Smooth muscle cell (in vitro differentiated cells): ENCODE measurements around the gene ADGRD1. TPM values are rescaled to one million over a fixed set of nuclear protein-coding genes. Genes with fewer than 3 reads are reported as not detected.

Source experiments
- DNase-seq: peaks from one replicate; lab custom pipeline; 2025; ENCODE audit not compliant: unreplicated experiment; lab: John Stamatoyannopoulos, UW
- H2AFZ ChIP-seq: fragments of 200-600 bp; sonication (generic); 2 replicates; pipeline ENCODE4 v1.6.0; 2016; ENCODE audit warnings: antibody characterized with exemption, low read depth, mild to moderate bottlenecking
- H3F3A ChIP-seq: fragments of 200-600 bp; sonication (generic); 2 replicates; pipeline ENCODE4 v1.6.0; 2017; ENCODE audit warnings: antibody characterized with exemption, low read depth
- H3K27ac ChIP-seq: fragments of 200-600 bp; sonication (generic); 2 replicates; pipeline ENCODE4 v1.5.1; 2016; ENCODE audit warnings: low read depth, mild to moderate bottlenecking
- H3K27me3 ChIP-seq: fragments of 200-600 bp; sonication (generic); 2 replicates; pipeline ENCODE4 v1.6.1; 2016; ENCODE audit warnings: low read depth, mild to moderate bottlenecking
- H3K36me3 ChIP-seq: fragments of 200-600 bp; sonication (generic); 2 replicates; pipeline ENCODE4 v1.5.1; 2016; ENCODE audit warnings: low read depth
- H3K4me1 ChIP-seq: fragments of 200-600 bp; sonication (generic); 2 replicates; pipeline ENCODE4 v1.5.1; 2016; ENCODE audit warnings: low read depth
- H3K4me2 ChIP-seq: fragments of 200-600 bp; sonication (generic); 2 replicates; pipeline ENCODE4 v1.6.0; 2016; ENCODE audit warnings: mild to moderate bottlenecking
- H3K4me3 ChIP-seq: fragments of 200-600 bp; sonication (generic); 2 replicates; pipeline ENCODE4 v1.5.1; 2016; ENCODE audit warnings: mild to moderate bottlenecking
- H3K79me2 ChIP-seq: fragments of 200-600 bp; sonication (generic); 2 replicates; pipeline ENCODE4 v1.6.0; 2016; ENCODE audit warnings: low read depth, mild to moderate bottlenecking
- H3K9ac ChIP-seq: fragments of 200-600 bp; sonication (generic); 2 replicates; pipeline ENCODE4 v1.6.0; 2016; ENCODE audit warnings: low read depth
- H3K9me3 ChIP-seq: fragments of 200-600 bp; sonication (generic); replicated peaks from 2 replicates; pipeline ENCODE4 v1.5.1; 2016; ENCODE audit warnings: low read depth
- H4K20me1 ChIP-seq: fragments of 200-600 bp; sonication (generic); 2 replicates; pipeline ENCODE4 v1.6.0; 2016; ENCODE audit warnings: low read depth
- WGBS: methylation state at CpG from one replicate; pipeline ENCODE4 v1.1.7; 2016; ENCODE audit warnings: low lambda C conversion rate; 5-methylcytosine and 5-hydroxymethylcytosine counted together
- polyA plus RNA-seq: library from polyadenylated mRNA; unstranded; fragments of >200 nt; fragmentation: Nextera tagmentation; extraction: Ambion mirVana; gene quantifications from 2 replicates; pipeline ENCODE4 v1.2.1, GENCODE V29; 2016
- total RNA-seq: library from RNA; depleted of rRNA; stranded (reverse); fragments of >200 nt; gene quantifications from 2 replicates; pipeline ENCODE4 v1.2.3, GENCODE V29; 2014
- TF ChIP-seq, protein P1 (sequence below): fragments of 200-600 bp; sonication (generic); IDR thresholded peaks from 2 replicates; pipeline ENCODE4 v1.5.1; 2017; ENCODE audit warnings: borderline replicate concordance, mild to moderate bottlenecking, antibody characterized with exemption; ENCODE audit not compliant: insufficient read depth, poor library complexity, severe bottlenecking

ADGRD1 gene
- total and polyA plus RNA-seq, 2 experiments from 2014 or later: 0.14 TPM; not detected in 1

- H3K36me3 ChIP-seq: no peaks in the 10 kb centered on the region
- H3K4me2 ChIP-seq: no peak overlapping the region
- no peaks in the 10 kb centered on the region for H3K9me3 ChIP-seq
- H2AFZ ChIP-seq: no peak overlapping the region
- H3K27me3 ChIP-seq: no peaks in the 10 kb centered on the region
- H3K4me1 ChIP-seq: no peaks in the 10 kb centered on the region
- H4K20me1 ChIP-seq: no peaks in the 10 kb centered on the region
- no peak overlapping the region for H3K27ac ChIP-seq
- TF ChIP-seq, protein P1, sequence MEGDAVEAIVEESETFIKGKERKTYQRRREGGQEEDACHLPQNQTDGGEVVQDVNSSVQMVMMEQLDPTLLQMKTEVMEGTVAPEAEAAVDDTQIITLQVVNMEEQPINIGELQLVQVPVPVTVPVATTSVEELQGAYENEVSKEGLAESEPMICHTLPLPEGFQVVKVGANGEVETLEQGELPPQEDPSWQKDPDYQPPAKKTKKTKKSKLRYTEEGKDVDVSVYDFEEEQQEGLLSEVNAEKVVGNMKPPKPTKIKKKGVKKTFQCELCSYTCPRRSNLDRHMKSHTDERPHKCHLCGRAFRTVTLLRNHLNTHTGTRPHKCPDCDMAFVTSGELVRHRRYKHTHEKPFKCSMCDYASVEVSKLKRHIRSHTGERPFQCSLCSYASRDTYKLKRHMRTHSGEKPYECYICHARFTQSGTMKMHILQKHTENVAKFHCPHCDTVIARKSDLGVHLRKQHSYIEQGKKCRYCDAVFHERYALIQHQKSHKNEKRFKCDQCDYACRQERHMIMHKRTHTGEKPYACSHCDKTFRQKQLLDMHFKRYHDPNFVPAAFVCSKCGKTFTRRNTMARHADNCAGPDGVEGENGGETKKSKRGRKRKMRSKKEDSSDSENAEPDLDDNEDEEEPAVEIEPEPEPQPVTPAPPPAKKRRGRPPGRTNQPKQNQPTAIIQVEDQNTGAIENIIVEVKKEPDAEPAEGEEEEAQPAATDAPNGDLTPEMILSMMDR: no peak
- 84% methylated on average over 15 of the region's 15 CpGs for WGBS
- no peak for DNase-seq
- H3F3A ChIP-seq: no peaks in the 10 kb centered on the region
- no peaks in the 10 kb centered on the region for H3K79me2 ChIP-seq
- H3K4me3 ChIP-seq: no peak overlapping the region
- no peak overlapping the region for H3K9ac ChIP-seq
These were observed 62.1 kb downstream of the ADGRD1 start for GRCh38 chr12:131015581-131016337.

DNA sequence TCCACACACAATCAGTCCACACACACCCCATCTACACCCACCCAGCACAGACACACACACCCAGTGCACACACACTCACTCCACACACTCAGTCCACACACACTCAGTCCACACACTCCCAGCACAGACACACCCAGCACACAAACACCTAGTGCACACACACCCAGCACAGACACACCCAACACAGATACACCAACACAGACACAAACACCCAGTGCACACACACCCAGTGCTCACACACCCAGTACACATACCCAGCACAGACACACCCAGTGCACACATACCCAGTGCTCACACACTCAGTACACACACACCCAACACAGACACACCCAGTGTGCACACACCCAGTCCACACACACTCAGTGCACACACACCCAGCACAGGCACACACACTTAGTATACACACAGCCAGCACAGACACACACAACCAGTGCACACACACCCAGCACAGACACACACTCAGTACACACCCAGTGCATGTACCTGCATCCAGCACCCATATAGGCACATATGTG, 63.8 kb downstream of the ADGRD1 start:
- no peaks in the 10 kb centered on the region for H3F3A ChIP-seq
- H3K4me2 ChIP-seq: no peak overlapping the region
- H3K4me1 ChIP-seq: no peaks in the 10 kb centered on the region
- H3K27me3 ChIP-seq: no peaks in the 10 kb centered on the region
- no peak overlapping the region for H3K4me3 ChIP-seq
- TF ChIP-seq, protein P1: no peak
- no peak for DNase-seq
- no peaks in the 10 kb centered on the region for H3K79me2 ChIP-seq
- H3K9me3 ChIP-seq: no peaks in the 10 kb centered on the region
- no peaks in the 10 kb centered on the region for H3K36me3 ChIP-seq
- no peak overlapping the region for H3K9ac ChIP-seq
- no peak overlapping the region for H2AFZ ChIP-seq
- no peak overlapping the region for H3K27ac ChIP-seq
- H4K20me1 ChIP-seq: no peaks in the 10 kb centered on the region

- no peaks in the 10 kb centered on the region for H3K9me3 ChIP-seq
- 79% methylated on average over 28 of the region's 28 CpGs for WGBS
These were observed 64.4 kb downstream of the ADGRD1 start for GRCh38 chr12:131018019-131018620.

More at GRCh38 chr12:131018019-131018620, 64.4 kb downstream of the ADGRD1 start:
- no peaks in the 10 kb centered on the region for H3K36me3 ChIP-seq
- no peaks in the 10 kb centered on the region for H3K79me2 ChIP-seq
- TF ChIP-seq, protein P1: no peak
- no peaks in the 10 kb centered on the region for H3K4me1 ChIP-seq
- H2AFZ ChIP-seq: no peak overlapping the region
- H3K27me3 ChIP-seq: no peaks in the 10 kb centered on the region
- no peak overlapping the region for H3K27ac ChIP-seq
- no peak for DNase-seq
- no peak overlapping the region for H3K4me2 ChIP-seq
- H3K4me3 ChIP-seq: no peak overlapping the region
- H3F3A ChIP-seq: no peaks in the 10 kb centered on the region
- no peak overlapping the region for H3K9ac ChIP-seq
- no peaks in the 10 kb centered on the region for H4K20me1 ChIP-seq
